Activated naive CD4-positive, alpha-beta T cell treated with anti-CD3 and anti-CD28 coated beads, Interleukin-2, amount 50 U/mL, for 24 hours (primary cell): ENCODE data around the gene KPNA1.
A peak's percentile ranks its signal among the peaks of the same experiment; 100 is the strongest.

Experiments
- H3K27ac Mint-ChIP-seq: one replicate; pipeline ENCODE4 v1.8.0; 2021; ENCODE audit warnings: mild to moderate bottlenecking, mixed read lengths
- H3K27me3 Mint-ChIP-seq: one replicate; pipeline ENCODE4 v1.8.0; 2021; ENCODE audit warnings: mixed read lengths
- H3K36me3 Mint-ChIP-seq: one replicate; pipeline ENCODE4 v1.8.0; 2021; ENCODE audit warnings: mixed read lengths
- H3K4me1 Mint-ChIP-seq: one replicate; pipeline ENCODE4 v1.8.0; 2021; ENCODE audit warnings: mixed read lengths
- H3K4me3 Mint-ChIP-seq: one replicate; pipeline ENCODE4 v1.8.0; 2021; ENCODE audit warnings: mild to moderate bottlenecking, mixed read lengths
- H3K9me3 Mint-ChIP-seq: one replicate; pipeline ENCODE4 v1.8.0; 2021; ENCODE audit warnings: mixed read lengths

The KPNA1 gene

GRCh38 chr3:122421836-122422235 lies 92.9 kb downstream of the KPNA1 start:
- Mint-ChIP-seq H3K4me1 (peaks cover 11% of the 10 kb centered on the region), H3K27ac (peak overlapping the region; percentile 62), H3K36me3 (peaks cover 24% of the 10 kb centered on the region), H3K9me3 (no peaks in the 10 kb centered on the region), H3K27me3 (no peaks in the 10 kb centered on the region), H3K4me3 (no peak overlapping the region)

- Mint-ChIP-seq H3K27me3 (no peaks in the 10 kb centered on the region), H3K9me3 (no peaks in the 10 kb centered on the region), H3K4me1 (peaks cover 17% of the 10 kb centered on the region), H3K36me3 (peaks cover 18% of the 10 kb centered on the region), H3K4me3 (no peak overlapping the region), H3K27ac (no peak overlapping the region)
Observed at GRCh38 chr3:122421101-122421500, 93.6 kb downstream of the KPNA1 start.

DNA sequence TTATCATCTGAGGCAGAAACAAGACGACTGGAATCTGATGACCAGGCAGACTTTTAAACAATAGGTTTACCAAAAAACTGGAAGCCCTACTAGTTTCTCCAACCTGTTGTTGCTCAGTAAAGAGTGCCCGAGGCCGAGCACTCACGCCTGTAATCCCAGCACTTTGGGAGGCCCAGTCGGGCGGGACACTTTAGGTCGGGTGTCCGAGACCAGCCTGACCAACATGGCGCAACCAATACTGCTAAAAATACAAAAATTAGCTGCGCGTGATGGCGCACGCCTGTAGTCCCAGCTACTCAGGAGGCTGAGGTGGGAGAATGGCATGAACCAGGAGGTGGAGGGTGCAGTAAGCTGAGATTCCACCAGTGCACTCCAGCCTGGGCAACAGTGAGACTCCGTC lies 97.8 kb downstream of the KPNA1 start:
- Mint-ChIP-seq H3K36me3 (peaks cover 18% of the 10 kb centered on the region), H3K4me1 (peaks cover 51% of the 10 kb centered on the region), H3K27ac (peak overlapping the region; percentile 99), H3K4me3 (peak overlapping the region; percentile 93), H3K9me3 (no peaks in the 10 kb centered on the region), H3K27me3 (no peaks in the 10 kb centered on the region)

GRCh38 chr3:122415762-122416654 lies 98.7 kb downstream of the KPNA1 start, which contains the start of gene WDR5B:
Gene WDR5B, minus strand, starts transcription at chr3:122416062. Its CDS starts 534 bp downstream, at chr3:122415528.
- no peaks in the 10 kb centered on the region for H3K9me3 Mint-ChIP-seq
- H3K4me3 Mint-ChIP-seq = peak within 1 kb of the TSS; percentile 93
- peaks cover 14% of the 10 kb centered on the region for H3K36me3 Mint-ChIP-seq
- peaks cover 54% of the 10 kb centered on the region for H3K4me1 Mint-ChIP-seq
- H3K27me3 Mint-ChIP-seq = no peaks in the 10 kb centered on the region
- peak within 1 kb of the TSS; percentile 99 for H3K27ac Mint-ChIP-seq

DNA sequence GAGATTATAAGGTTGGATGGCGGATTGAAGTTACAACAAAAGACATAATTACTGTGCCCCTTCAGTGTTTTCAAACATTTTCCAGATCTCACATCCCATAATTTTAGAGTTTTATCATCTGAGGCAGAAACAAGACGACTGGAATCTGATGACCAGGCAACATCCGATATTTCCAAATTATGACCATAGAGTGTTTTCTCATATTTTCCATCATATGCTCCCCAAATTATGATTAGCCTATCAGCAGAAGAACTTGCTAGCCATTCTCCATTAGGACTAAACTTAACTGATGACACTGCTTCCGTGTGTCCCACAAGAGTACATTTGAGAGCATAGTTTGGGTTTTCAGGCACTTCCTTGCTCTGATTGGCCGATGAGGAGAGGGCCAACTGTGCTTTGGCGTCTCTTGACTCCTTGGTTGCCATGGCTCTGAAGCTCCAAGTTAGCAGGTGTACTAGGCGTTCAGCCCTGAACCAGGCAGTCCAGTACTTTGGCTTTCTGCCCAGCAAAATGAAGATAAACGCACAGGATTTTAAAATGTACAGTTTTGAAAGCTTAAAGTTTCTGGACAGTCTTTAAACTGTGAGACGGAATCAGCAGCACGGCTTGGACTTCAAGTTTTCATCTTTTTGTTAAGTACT lies 99.5 kb downstream of the KPNA1 start:
- no peaks in the 10 kb centered on the region for H3K27me3 Mint-ChIP-seq
- no peaks in the 10 kb centered on the region for H3K9me3 Mint-ChIP-seq
- H3K27ac Mint-ChIP-seq = peak overlapping the region; percentile 99
- peak overlapping the region; percentile 93 for H3K4me3 Mint-ChIP-seq
- H3K4me1 Mint-ChIP-seq = peaks cover 60% of the 10 kb centered on the region
- peaks cover 18% of the 10 kb centered on the region for H3K36me3 Mint-ChIP-seq

DNA sequence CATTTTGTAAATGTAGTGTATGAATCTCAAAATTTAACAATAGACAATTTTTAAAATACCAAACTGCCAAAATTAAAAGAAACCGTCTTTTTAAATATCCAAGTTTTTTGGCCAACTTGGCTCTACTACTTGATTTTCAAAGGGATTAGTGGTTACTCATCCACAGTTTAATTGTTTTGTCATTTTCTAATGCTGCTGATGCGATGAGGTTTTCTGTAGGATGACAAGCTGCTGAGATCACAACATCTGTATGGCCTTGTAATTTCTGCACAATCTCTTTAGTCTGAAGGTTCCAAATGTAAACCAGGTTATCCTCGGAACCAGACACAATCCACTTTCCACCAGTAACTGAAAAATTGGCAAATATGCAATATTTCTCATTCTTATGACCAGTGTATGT lies 100.3 kb downstream of the KPNA1 start:
- no peaks in the 10 kb centered on the region for H3K9me3 Mint-ChIP-seq
- peak overlapping the region; percentile 93 for H3K4me3 Mint-ChIP-seq
- H3K36me3 Mint-ChIP-seq = peaks cover 18% of the 10 kb centered on the region
- H3K27me3 Mint-ChIP-seq = no peaks in the 10 kb centered on the region
- H3K27ac Mint-ChIP-seq = no peak overlapping the region
- peaks cover 65% of the 10 kb centered on the region for H3K4me1 Mint-ChIP-seq

- H3K4me1 Mint-ChIP-seq = peaks cover 62% of the 10 kb centered on the region
- no peaks in the 10 kb centered on the region for H3K27me3 Mint-ChIP-seq
- H3K9me3 Mint-ChIP-seq = no peaks in the 10 kb centered on the region
- peak overlapping the region; percentile 53 for H3K27ac Mint-ChIP-seq
- H3K4me3 Mint-ChIP-seq = no peak overlapping the region
- peaks cover 28% of the 10 kb centered on the region for H3K36me3 Mint-ChIP-seq
Observed at GRCh38 chr3:122410639-122411038, 104.1 kb downstream of the KPNA1 start.

- peaks cover 26% of the 10 kb centered on the region for H3K36me3 Mint-ChIP-seq
- H3K4me3 Mint-ChIP-seq = no peak overlapping the region
- peak overlapping the region; percentile 51 for H3K27ac Mint-ChIP-seq
- H3K4me1 Mint-ChIP-seq = peaks cover 58% of the 10 kb centered on the region
- no peaks in the 10 kb centered on the region for H3K9me3 Mint-ChIP-seq
- H3K27me3 Mint-ChIP-seq = no peaks in the 10 kb centered on the region
Observed at GRCh38 chr3:122410111-122410510, 104.6 kb downstream of the KPNA1 start.

- Mint-ChIP-seq H3K36me3 (peaks cover 23% of the 10 kb centered on the region), H3K4me3 (no peak overlapping the region), H3K27ac (peak overlapping the region; percentile 95), H3K4me1 (peaks cover 52% of the 10 kb centered on the region), H3K9me3 (no peaks in the 10 kb centered on the region), H3K27me3 (no peaks in the 10 kb centered on the region)
Observed at GRCh38 chr3:122409446-122409845, 105.3 kb downstream of the KPNA1 start.

DNA sequence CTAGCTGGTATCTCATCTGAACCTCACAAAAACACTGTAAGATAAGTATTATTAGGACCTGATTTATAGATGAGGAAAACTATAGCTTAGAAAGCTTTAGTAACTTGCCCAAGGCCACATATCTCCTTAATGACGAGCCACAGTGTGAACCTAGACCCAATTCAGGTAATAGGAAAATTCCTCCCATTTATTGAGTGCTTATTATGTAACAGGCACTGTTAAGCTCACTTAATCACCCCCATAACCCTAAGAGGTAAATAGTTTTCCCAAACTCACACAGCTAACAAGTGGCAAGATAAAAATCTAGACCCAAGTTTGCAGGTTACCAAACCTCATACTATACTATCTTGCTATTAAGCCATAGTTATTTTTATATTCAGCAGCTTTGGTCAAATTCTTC lies 106.8 kb downstream of the KPNA1 start:
- H3K9me3 Mint-ChIP-seq = no peaks in the 10 kb centered on the region
- peaks cover 41% of the 10 kb centered on the region for H3K4me1 Mint-ChIP-seq
- H3K27ac Mint-ChIP-seq = no peak overlapping the region
- H3K27me3 Mint-ChIP-seq = no peaks in the 10 kb centered on the region
- no peak overlapping the region for H3K4me3 Mint-ChIP-seq
- H3K36me3 Mint-ChIP-seq = peaks cover 24% of the 10 kb centered on the region

DNA sequence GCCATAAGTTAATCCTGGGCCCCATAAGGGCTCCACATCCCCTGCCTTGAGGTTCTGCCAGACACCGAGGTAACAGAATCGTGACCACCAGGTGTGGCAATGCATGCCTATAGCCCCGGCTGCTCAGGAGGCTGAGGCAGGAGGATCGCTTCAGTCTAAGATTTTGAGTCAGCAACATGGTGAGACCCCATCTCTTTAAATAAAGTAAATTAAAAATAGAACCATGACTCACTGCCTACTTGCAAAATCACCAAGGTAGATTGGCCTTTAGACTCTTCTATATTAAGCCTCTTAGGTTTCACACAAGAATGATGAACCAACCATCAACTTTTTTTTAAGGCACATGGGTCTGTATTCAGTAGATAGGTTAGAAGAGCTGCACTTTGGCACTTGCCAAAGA lies 108.5 kb downstream of the KPNA1 start:
- H3K4me3 Mint-ChIP-seq = no peak overlapping the region
- no peaks in the 10 kb centered on the region for H3K27me3 Mint-ChIP-seq
- peak overlapping the region; percentile 79 for H3K27ac Mint-ChIP-seq
- peaks cover 21% of the 10 kb centered on the region for H3K36me3 Mint-ChIP-seq
- H3K9me3 Mint-ChIP-seq = no peaks in the 10 kb centered on the region
- peaks cover 31% of the 10 kb centered on the region for H3K4me1 Mint-ChIP-seq

- Mint-ChIP-seq H3K27me3 (no peaks in the 10 kb centered on the region), H3K9me3 (no peaks in the 10 kb centered on the region), H3K36me3 (peaks cover 17% of the 10 kb centered on the region), H3K4me3 (no peak overlapping the region), H3K27ac (no peak overlapping the region), H3K4me1 (peaks cover 25% of the 10 kb centered on the region)
Observed at GRCh38 chr3:122405015-122405414, 109.7 kb downstream of the KPNA1 start.

DNA sequence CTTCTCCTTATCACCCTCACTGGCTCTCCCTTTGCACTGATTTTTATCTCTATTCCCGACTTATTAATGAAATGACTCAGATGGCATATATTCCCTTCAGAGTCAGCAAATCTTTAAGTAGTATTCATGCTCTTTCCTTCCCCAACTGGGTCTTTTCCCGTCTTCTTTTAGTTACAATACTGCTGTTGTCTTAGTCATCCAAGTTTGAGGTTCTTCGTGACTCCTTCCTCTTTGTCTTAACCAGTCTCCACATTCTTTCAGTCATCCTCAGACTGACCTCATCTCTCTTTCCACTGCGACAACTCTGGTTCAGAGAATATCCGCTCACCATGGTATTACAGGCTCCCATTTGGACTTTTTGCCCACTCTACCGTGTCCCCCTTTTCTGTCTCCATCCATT lies 111.2 kb downstream of the KPNA1 start:
- Mint-ChIP-seq H3K9me3 (no peaks in the 10 kb centered on the region), H3K27ac (no peak overlapping the region), H3K27me3 (no peaks in the 10 kb centered on the region), H3K4me1 (peaks cover 16% of the 10 kb centered on the region), H3K4me3 (no peak overlapping the region), H3K36me3 (peaks cover 13% of the 10 kb centered on the region)

GRCh38 chr3:122398920-122399319 lies 115.8 kb downstream of the KPNA1 start:
- Mint-ChIP-seq H3K36me3 (peaks cover 5% of the 10 kb centered on the region), H3K4me3 (no peak overlapping the region), H3K27ac (no peak overlapping the region), H3K27me3 (no peaks in the 10 kb centered on the region), H3K4me1 (peaks cover 40% of the 10 kb centered on the region), H3K9me3 (no peaks in the 10 kb centered on the region)

GRCh38 chr3:122397201-122397600 lies 117.5 kb downstream of the KPNA1 start:
- no peaks in the 10 kb centered on the region for H3K9me3 Mint-ChIP-seq
- H3K27me3 Mint-ChIP-seq = no peaks in the 10 kb centered on the region
- H3K4me1 Mint-ChIP-seq = peaks cover 40% of the 10 kb centered on the region
- no peak overlapping the region for H3K4me3 Mint-ChIP-seq
- H3K27ac Mint-ChIP-seq = no peak overlapping the region
- H3K36me3 Mint-ChIP-seq = peaks cover 3% of the 10 kb centered on the region

GRCh38 chr3:122396511-122396910 lies 118.2 kb downstream of the KPNA1 start:
- H3K9me3 Mint-ChIP-seq = no peaks in the 10 kb centered on the region
- H3K4me1 Mint-ChIP-seq = peaks cover 40% of the 10 kb centered on the region
- H3K36me3 Mint-ChIP-seq = peaks cover 3% of the 10 kb centered on the region
- no peaks in the 10 kb centered on the region for H3K27me3 Mint-ChIP-seq
- peak overlapping the region; percentile 31 for H3K27ac Mint-ChIP-seq
- H3K4me3 Mint-ChIP-seq = no peak overlapping the region
